Prostate gland (tissue), 2 donors: ENCODE measurements around the gene RSPRY1.

Source experiments
- POLR2A ChIP-seq: fragments of 450-650 bp; IDR thresholded peaks from one replicate; pipeline ENCODE4 v1.6.1; 2016; ENCODE audit warnings: antibody characterized with exemption, mild to moderate bottlenecking
- POLR2AphosphoS5 ChIP-seq: sonication (generic); formaldehyde crosslinking; IDR thresholded peaks from one replicate; pipeline ENCODE4 v1.6.1; 2017; ENCODE audit warnings: antibody characterized with exemption
- TF ChIP-seq, protein P1 (sequence below), 4 experiments: fragments of 200-600 bp in 2 of 4; fragments of 450-650 bp in 2 of 4; sonication (generic) in 2 of 4; IDR thresholded peaks; 1 replicate in 3 of 4; 2 replicates in 1 of 4; pipeline ENCODE4 v1.5.1; 2016 to 2019; ENCODE audit warnings: antibody characterized with exemption in 4 of 4, mild to moderate bottlenecking in 2 of 4, moderate library complexity in 2 of 4

DNA sequence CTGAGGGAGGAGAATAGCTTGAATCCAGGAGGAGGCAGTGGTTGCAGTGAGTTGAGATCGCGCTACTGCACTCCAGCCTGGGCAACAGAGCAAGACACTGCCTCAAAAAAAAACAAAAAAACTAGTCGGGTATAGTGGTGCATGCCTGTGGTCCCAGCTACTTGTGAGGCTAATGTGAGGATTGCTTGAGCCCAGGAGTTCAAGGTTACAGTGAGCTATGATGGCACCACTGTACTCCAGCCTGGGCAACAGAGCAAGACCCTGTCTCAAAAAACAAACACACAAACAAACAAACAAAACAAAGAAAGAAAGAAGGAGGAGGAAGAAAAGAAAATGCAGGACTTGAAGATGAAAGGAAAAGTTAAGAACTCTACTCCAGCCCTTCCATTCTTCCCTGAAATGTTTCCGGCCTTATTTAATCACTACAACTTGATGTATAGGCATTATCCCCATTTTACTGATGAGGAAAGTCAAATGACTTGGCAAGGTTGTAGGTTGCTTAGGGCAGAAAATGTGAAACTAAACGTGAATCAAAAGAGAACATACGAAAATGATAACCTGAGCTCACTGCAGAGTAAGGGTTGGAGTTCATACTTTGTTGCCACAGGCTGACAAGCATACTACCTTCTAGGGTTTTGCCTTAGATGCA is 30.3 kb upstream of the RSPRY1 start:
- TF ChIP-seq, protein P1, sequence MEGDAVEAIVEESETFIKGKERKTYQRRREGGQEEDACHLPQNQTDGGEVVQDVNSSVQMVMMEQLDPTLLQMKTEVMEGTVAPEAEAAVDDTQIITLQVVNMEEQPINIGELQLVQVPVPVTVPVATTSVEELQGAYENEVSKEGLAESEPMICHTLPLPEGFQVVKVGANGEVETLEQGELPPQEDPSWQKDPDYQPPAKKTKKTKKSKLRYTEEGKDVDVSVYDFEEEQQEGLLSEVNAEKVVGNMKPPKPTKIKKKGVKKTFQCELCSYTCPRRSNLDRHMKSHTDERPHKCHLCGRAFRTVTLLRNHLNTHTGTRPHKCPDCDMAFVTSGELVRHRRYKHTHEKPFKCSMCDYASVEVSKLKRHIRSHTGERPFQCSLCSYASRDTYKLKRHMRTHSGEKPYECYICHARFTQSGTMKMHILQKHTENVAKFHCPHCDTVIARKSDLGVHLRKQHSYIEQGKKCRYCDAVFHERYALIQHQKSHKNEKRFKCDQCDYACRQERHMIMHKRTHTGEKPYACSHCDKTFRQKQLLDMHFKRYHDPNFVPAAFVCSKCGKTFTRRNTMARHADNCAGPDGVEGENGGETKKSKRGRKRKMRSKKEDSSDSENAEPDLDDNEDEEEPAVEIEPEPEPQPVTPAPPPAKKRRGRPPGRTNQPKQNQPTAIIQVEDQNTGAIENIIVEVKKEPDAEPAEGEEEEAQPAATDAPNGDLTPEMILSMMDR (IDR thresholded peaks at IDR 0.05) = no peak
- TF ChIP-seq POLR2A (no peak), POLR2AphosphoS5 (no peak)
